SK-N-SH (cell line): ENCODE results near the gene HLA-DRB5. TPM values are rescaled to one million over a fixed set of nuclear protein-coding genes. Genes with fewer than 3 reads are reported as not detected.

ENCODE experiments used
- CTCF ChIA-PET: fragments of 300-600, 350-600 bp; formaldehyde crosslinking; extraction: SDS; loops from one replicate; lab custom pipeline; 2021; lab: Yijun Ruan, JAX
- POLR2A ChIA-PET: fragments of 350-600 bp; sonication (Branson Sonifier 250); formaldehyde crosslinking; extraction: SDS; loops from one replicate; lab custom pipeline; 2020; ENCODE audit warnings: antibody characterized with exemption, inconsistent platforms; lab: Yijun Ruan, JAX
- DNase-seq: peaks from one replicate; pipeline ENCODE4 v3.0.0; 2012
- H2AFZ ChIP-seq: fragments of 200-600 bp; sonication (generic); 2 replicates; pipeline ENCODE4 v1.8.1; 2016; ENCODE audit warnings: antibody characterized with exemption, mild to moderate bottlenecking, low read depth
- H3F3A ChIP-seq: fragments of 200-600 bp; sonication (generic); replicated peaks from 2 replicates; pipeline ENCODE3; 2016; ENCODE audit warnings: antibody characterized with exemption, mild to moderate bottlenecking; ENCODE audit not compliant: insufficient read depth
- H3K27ac ChIP-seq, 2 experiments: fragments of 200-500 bp in 1 of 2; fragments of 200-600 bp in 1 of 2; sonication (Bioruptor generic) in 1 of 2; sonication (generic), shearing (Covaris generic) in 1 of 2; 2 replicates each; pipeline versions ENCODE4 v1.5.1 to v1.6.1; 2014 to 2016; ENCODE audit warnings: low read depth in 2 of 2, inconsistent platforms in 1 of 2, low read length in 1 of 2, mild to moderate bottlenecking in 1 of 2, mixed read lengths in 1 of 2
- H3K27me3 ChIP-seq: fragments of 200-600 bp; sonication (generic), shearing (Covaris generic); 2 replicates; pipeline ENCODE4 v1.6.1; 2016; ENCODE audit warnings: mixed run types; ENCODE audit not compliant: insufficient read depth
- H3K36me3 ChIP-seq, 2 experiments: fragments of 200-500 bp in 1 of 2; fragments of 200-600 bp in 1 of 2; sonication (Bioruptor generic) in 1 of 2; sonication (generic) in 1 of 2; replicated peaks in 1 of 2; 2 replicates each; pipeline versions ENCODE3 to v1.5.1; 2014 to 2016; ENCODE audit warnings: low read length in 1 of 2, mild to moderate bottlenecking in 1 of 2; ENCODE audit not compliant: insufficient read depth in 2 of 2, control insufficient read depth in 1 of 2
- H3K4me1 ChIP-seq, 2 experiments: fragments of 200-500 bp in 1 of 2; fragments of 200-600 bp in 1 of 2; sonication (Bioruptor generic) in 1 of 2; sonication (generic), shearing (Covaris generic) in 1 of 2; 2 replicates each; pipeline versions ENCODE4 v1.5.1 to v1.6.1; 2014 to 2016; ENCODE audit warnings: low read depth in 1 of 2, low read length in 1 of 2, mixed run types in 1 of 2; ENCODE audit not compliant: insufficient read depth in 2 of 2, control insufficient read depth in 1 of 2
- H3K4me2 ChIP-seq: fragments of 200-600 bp; sonication (generic), shearing (Covaris generic); 2 replicates; pipeline ENCODE4 v1.6.1; 2017; ENCODE audit warnings: mixed run types
- H3K4me3 ChIP-seq, 2 experiments: fragments of 200-500 bp in 1 of 2; fragments of 200-600 bp in 1 of 2; sonication (Bioruptor generic) in 1 of 2; sonication (generic), shearing (Covaris generic) in 1 of 2; 2 replicates each; pipeline versions ENCODE4 v1.5.1 to v1.8.1; 2014 to 2016; ENCODE audit warnings: low read depth in 2 of 2, inconsistent platforms in 1 of 2, low read length in 1 of 2, mild to moderate bottlenecking in 1 of 2, mixed read lengths in 1 of 2, moderate library complexity in 1 of 2
- H3K79me2 ChIP-seq: fragments of 200-600 bp; sonication (generic); 2 replicates; pipeline ENCODE4 v1.8.1; 2017; ENCODE audit warnings: mild to moderate bottlenecking; ENCODE audit not compliant: insufficient read depth
- H3K9ac ChIP-seq: fragments of 200-600 bp; sonication (generic); 2 replicates; pipeline ENCODE4 v1.6.1; 2017; ENCODE audit warnings: mixed run types
- H3K9me2 ChIP-seq: fragments of 200-600 bp; sonication (generic); 2 replicates; pipeline ENCODE4 v1.6.1; 2017; ENCODE audit warnings: mixed run types
- H3K9me3 ChIP-seq: fragments of 200-600 bp; sonication (generic); 2 replicates; pipeline ENCODE4 v1.6.1; 2017; ENCODE audit warnings: mixed run types, mild to moderate bottlenecking, moderate library complexity
- H4K20me1 ChIP-seq: fragments of 200-600 bp; sonication (generic); 2 replicates; pipeline ENCODE4 v1.6.1; 2017; ENCODE audit warnings: mild to moderate bottlenecking, mixed run types; ENCODE audit not compliant: insufficient read depth
- CHD2 ChIP-seq: fragments of 150-350 bp; IDR thresholded peaks from 2 replicates; pipeline ENCODE4 v1.6.1; 2018; ENCODE audit warnings: low read length; ENCODE audit not compliant: partially characterized antibody
- ELF1 ChIP-seq: IDR thresholded peaks from 2 replicates; pipeline ENCODE4 v1.4.0; 2012
- EZH2phosphoT487 ChIP-seq: fragments of 200-600 bp; sonication (generic); IDR thresholded peaks from 2 replicates; pipeline ENCODE4 v1.6.1; 2017; ENCODE audit warnings: low read depth, mixed run types, mild to moderate bottlenecking, antibody characterized with exemption, moderate library complexity, borderline replicate concordance
- FOXJ3 ChIP-seq: sonication (generic); formaldehyde crosslinking; IDR thresholded peaks from 2 replicates; pipeline ENCODE4 v1.5.1; 2020; ENCODE audit warnings: mild to moderate bottlenecking, missing genetic modification reagents
- FOXM1 ChIP-seq: IDR thresholded peaks from 2 replicates; pipeline ENCODE4 v1.4.0; 2012; ENCODE audit warnings: low read depth, mild to moderate bottlenecking
- GABPA ChIP-seq: IDR thresholded peaks from 2 replicates; pipeline ENCODE4 v1.4.0; 2012; ENCODE audit warnings: low read depth, mild to moderate bottlenecking
- JUND ChIP-seq: IDR thresholded peaks from 2 replicates; pipeline ENCODE4 v1.4.0; 2012
- MEF2A ChIP-seq: IDR thresholded peaks from 2 replicates; pipeline ENCODE4 v1.4.0; 2012; ENCODE audit warnings: low read depth, borderline replicate concordance
- MXI1 ChIP-seq: IDR thresholded peaks from 2 replicates; pipeline ENCODE4 v1.6.1; 2012; ENCODE audit warnings: mild to moderate bottlenecking, low read depth, low read length, improper control_type of control experiment
- NRF1 ChIP-seq: IDR thresholded peaks from 2 replicates; pipeline ENCODE4 v1.6.1; 2012; ENCODE audit warnings: low read depth, mild to moderate bottlenecking, low read length
- POLR2AphosphoS5 ChIP-seq: IDR thresholded peaks from 2 replicates; pipeline ENCODE4 v1.6.1; 2012; ENCODE audit warnings: low read depth, low read length
- RAD21 ChIP-seq: IDR thresholded peaks from 2 replicates; pipeline ENCODE4 v1.6.1; 2012; ENCODE audit warnings: mild to moderate bottlenecking, low read length
- REST ChIP-seq: IDR thresholded peaks from 2 replicates; pipeline ENCODE4 v1.6.1; 2012; ENCODE audit warnings: mild to moderate bottlenecking, low read depth, low read length, moderate library complexity
- SIN3A ChIP-seq: IDR thresholded peaks from 2 replicates; pipeline ENCODE4 v1.6.1; 2012; ENCODE audit warnings: low read depth, mild to moderate bottlenecking, low read length, moderate library complexity, borderline replicate concordance
- SMC3 ChIP-seq: IDR thresholded peaks from 2 replicates; pipeline ENCODE4 v1.6.1; 2012; ENCODE audit warnings: low read depth, low read length, improper control_type of control experiment
- TAF1 ChIP-seq: IDR thresholded peaks from 2 replicates; pipeline ENCODE4 v1.6.1; 2012; ENCODE audit warnings: low read depth, mild to moderate bottlenecking, low read length, moderate library complexity, borderline replicate concordance
- TCF12 ChIP-seq: IDR thresholded peaks from 2 replicates; pipeline ENCODE4 v1.4.0; 2012
- TEAD4 ChIP-seq: IDR thresholded peaks from 2 replicates; pipeline ENCODE4 v1.4.0; 2012; ENCODE audit warnings: mild to moderate bottlenecking, borderline replicate concordance; ENCODE audit not compliant: insufficient read depth
- USF1 ChIP-seq: IDR thresholded peaks from 2 replicates; pipeline ENCODE4 v1.4.0; 2012; ENCODE audit warnings: low read depth, borderline replicate concordance
- WGBS: methylation state at CpG from one replicate; pipeline ENCODE4 v1.1.6; 2017; ENCODE audit warnings: low lambda C conversion rate; 5-methylcytosine and 5-hydroxymethylcytosine counted together
- polyA plus RNA-seq, 3 experiments: library from polyadenylated mRNA; depleted of rRNA; stranded (reverse); fragments of >200 nt; gene quantifications; 2 replicates each; pipeline ENCODE4 v1.2.3, GENCODE V29; 2012
- TF ChIP-seq, protein P1 (sequence below): IDR thresholded peaks from 2 replicates; pipeline ENCODE4; 2012
- TF ChIP-seq, protein P2 (sequence below): IDR thresholded peaks from 2 replicates; pipeline ENCODE4 v1.4.0; 2012; ENCODE audit warnings: low read depth

Gene HLA-DRB5
- polyA plus RNA-seq, 1 of the 3 experiments (the other 2 are of a cell fraction), result not detected

GRCh38 chr6:32484614-32484998 is 45.5 kb downstream of the HLA-DRB5 start:
- DNase-seq, result no peak
- Histone ChIP-seq H3K79me2 (no peaks in the 10 kb centered on the region), H3K9me3 (no peaks in the 10 kb centered on the region), H3K36me3 (no peaks in the 10 kb centered on the region), H3K27me3 (peaks cover 5% of the 10 kb centered on the region; the same call in 1 of the 2 replicates), H3K27ac (no peak overlapping the region), H3K4me2 (no peak overlapping the region), H2AFZ (no peak overlapping the region), H3F3A (no peaks in the 10 kb centered on the region), H3K4me3 (no peak overlapping the region), H4K20me1 (no peaks in the 10 kb centered on the region), H3K9me2 (no peaks in the 10 kb centered on the region), H3K4me1 (no peaks in the 10 kb centered on the region), H3K9ac (no peak overlapping the region)
- 4% methylated on average over 4 of the region's 4 CpGs for WGBS
- CTCF ChIA-PET, result no interaction called here
- TF ChIP-seq GABPA (no peak), TCF12 (no peak), EZH2phosphoT487 (no peak), MEF2A (no peak)
- TF ChIP-seq, protein P1, sequence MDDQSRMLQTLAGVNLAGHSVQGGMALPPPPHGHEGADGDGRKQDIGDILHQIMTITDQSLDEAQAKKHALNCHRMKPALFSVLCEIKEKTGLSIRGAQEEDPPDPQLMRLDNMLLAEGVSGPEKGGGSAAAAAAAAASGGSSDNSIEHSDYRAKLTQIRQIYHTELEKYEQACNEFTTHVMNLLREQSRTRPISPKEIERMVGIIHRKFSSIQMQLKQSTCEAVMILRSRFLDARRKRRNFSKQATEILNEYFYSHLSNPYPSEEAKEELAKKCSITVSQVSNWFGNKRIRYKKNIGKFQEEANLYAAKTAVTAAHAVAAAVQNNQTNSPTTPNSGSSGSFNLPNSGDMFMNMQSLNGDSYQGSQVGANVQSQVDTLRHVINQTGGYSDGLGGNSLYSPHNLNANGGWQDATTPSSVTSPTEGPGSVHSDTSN, result no peak
- POLR2A ChIA-PET, result no interaction called here

- no peaks in the 10 kb centered on the region for H3K9me2 ChIP-seq
- ChIA-PET POLR2A (no interaction called here), CTCF (interaction anchor here (0.6 to 1.1 kb wide), 2 partner anchors 216 to 1103 kb away, joined by 3 read pairs; no protein-coding TSS in a partner anchor)
- H3K79me2 ChIP-seq, result no peaks in the 10 kb centered on the region
- no peak overlapping the region for H3K9ac ChIP-seq
- H3F3A ChIP-seq, result no peaks in the 10 kb centered on the region
- no peaks in the 10 kb centered on the region for H3K36me3 ChIP-seq
- no peaks in the 10 kb centered on the region for H4K20me1 ChIP-seq
- H3K4me3 ChIP-seq, result no peak overlapping the region
- no peak overlapping the region for H3K4me2 ChIP-seq
- peaks cover 5% of the 10 kb centered on the region; the same call in 1 of the 2 replicates for H3K27me3 ChIP-seq
- TF ChIP-seq TEAD4 (no peak), TAF1 (no peak), SIN3A (no peak), FOXJ3 (no peak), POLR2AphosphoS5 (no peak), USF1 (no peak), SMC3 (no peak), MEF2A (no peak), REST (no peak), FOXM1 (no peak), JUND (no peak), NRF1 (no peak), ELF1 (no peak), EZH2phosphoT487 (no peak), CHD2 (no peak), MXI1 (no peak), GABPA (no peak), RAD21 (no peak)
- TF ChIP-seq, protein P2, sequence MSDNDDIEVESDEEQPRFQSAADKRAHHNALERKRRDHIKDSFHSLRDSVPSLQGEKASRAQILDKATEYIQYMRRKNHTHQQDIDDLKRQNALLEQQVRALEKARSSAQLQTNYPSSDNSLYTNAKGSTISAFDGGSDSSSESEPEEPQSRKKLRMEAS, result no peak
- no peaks in the 10 kb centered on the region for H3K4me1 ChIP-seq
- H2AFZ ChIP-seq, result no peak overlapping the region
- no peak for DNase-seq
- no peaks in the 10 kb centered on the region for H3K9me3 ChIP-seq
- no peak overlapping the region for H3K27ac ChIP-seq
- 3% methylated on average over 15 of the region's 26 CpGs for WGBS
Observed at GRCh38 chr6:32483968-32484613, 46.0 kb downstream of the HLA-DRB5 start.
